HepG2 (cell line): ENCODE results near the gene SLC35B4. TPM values are rescaled to one million over a fixed set of nuclear protein-coding genes. Genes with fewer than 3 reads are reported as not detected.
A peak's percentile ranks its signal among the peaks of the same experiment; 100 is the strongest.

ENCODE experiments used
- BRCA1 ChIP-seq: sonication (generic); formaldehyde crosslinking; IDR thresholded peaks from 2 replicates; pipeline ENCODE4 v1.4.0; 2020; ENCODE audit warnings: missing genetic modification reagents
- CREB1 ChIP-seq, 2 experiments: fragments of 450-650 bp in 1 of 2; IDR thresholded peaks; 2 replicates each; pipeline ENCODE4 v1.6.1; 2016 to 2017; ENCODE audit warnings: control low read depth in 1 of 2, mild to moderate bottlenecking in 1 of 2, missing compliant biosample characterization in 1 of 2, missing genetic modification characterization in 1 of 2
- E2F1 ChIP-seq: sonication (generic); formaldehyde crosslinking; IDR thresholded peaks from 2 replicates; pipeline ENCODE4 v1.5.0; 2020; ENCODE audit warnings: missing genetic modification reagents
- EEA1 ChIP-seq: sonication (generic); formaldehyde crosslinking; IDR thresholded peaks from 2 replicates; pipeline ENCODE4 v1.5.1; 2020; ENCODE audit warnings: mild to moderate bottlenecking, missing genetic modification reagents, borderline replicate concordance
- GATA4 ChIP-seq: sonication (generic); IDR thresholded peaks from 2 replicates; pipeline ENCODE4 v1.6.1; 2016; ENCODE audit warnings: antibody characterized with exemption, low read depth, borderline replicate concordance
- KLF15 ChIP-seq: sonication (generic); formaldehyde crosslinking; IDR thresholded peaks from 2 replicates; pipeline ENCODE4 v1.8.1; 2023; ENCODE audit warnings: borderline replicate concordance, mild to moderate bottlenecking, inconsistent platforms, missing genetic modification reagents, mixed read lengths
- MTA1 ChIP-seq: sonication (generic); formaldehyde crosslinking; IDR thresholded peaks from 2 replicates; pipeline ENCODE4 v1.4.0; 2020; ENCODE audit warnings: missing genetic modification reagents, mild to moderate bottlenecking, borderline replicate concordance
- MTF1 ChIP-seq: sonication (generic); formaldehyde crosslinking; IDR thresholded peaks from 2 replicates; pipeline ENCODE4 v1.5.0; 2020; ENCODE audit warnings: missing genetic modification reagents
- MYC ChIP-seq: sonication (generic); formaldehyde crosslinking; IDR thresholded peaks from 2 replicates; pipeline ENCODE4 v1.9.0; 2021; ENCODE audit warnings: missing genetic modification reagents, borderline replicate concordance
- NFYC ChIP-seq: IDR thresholded peaks from 2 replicates; pipeline ENCODE4 v1.6.1; 2016; ENCODE audit warnings: missing genetic modification reagents, missing compliant biosample characterization
- POLR2AphosphoS2 ChIP-seq: IDR thresholded peaks from 2 replicates; pipeline ENCODE4 v1.6.1; 2011; ENCODE audit warnings: low read depth, low read length, improper control_type of control experiment
- PREB ChIP-seq: sonication (generic); formaldehyde crosslinking; IDR thresholded peaks from 2 replicates; pipeline ENCODE4 v1.4.0; 2020; ENCODE audit warnings: missing genetic modification reagents
- SSRP1 ChIP-seq: IDR thresholded peaks from 2 replicates; pipeline ENCODE4 v1.6.1; 2016; ENCODE audit warnings: control low read depth
- ZFP62 ChIP-seq: sonication (generic); formaldehyde crosslinking; IDR thresholded peaks from 2 replicates; pipeline ENCODE4 v1.4.0; 2020; ENCODE audit warnings: missing genetic modification reagents
- ZMYM3 ChIP-seq: sonication (generic); formaldehyde crosslinking; IDR thresholded peaks from 2 replicates; pipeline ENCODE4 v1.5.1; 2020; ENCODE audit warnings: mild to moderate bottlenecking, missing genetic modification reagents
- ZNF549 ChIP-seq: sonication (generic); formaldehyde crosslinking; IDR thresholded peaks from 2 replicates; pipeline ENCODE4 v1.5.0; 2020; ENCODE audit warnings: missing genetic modification reagents
- ZNF780A ChIP-seq: sonication (generic); formaldehyde crosslinking; IDR thresholded peaks from 2 replicates; pipeline ENCODE4 v1.8.0; 2022; ENCODE audit warnings: mild to moderate bottlenecking, missing genetic modification reagents, moderate library complexity
- polyA plus RNA-seq, 8 experiments: library from polyadenylated mRNA; depleted of rRNA in 3 of 8; stranded (reverse) in 7 of 8; unstranded in 1 of 8; fragments of >200 nt; fragmentation: Illumina TruSeq in 4 of 8; extraction: Trizol in 4 of 8; gene quantifications; 2 replicates each; pipeline versions ENCODE4 v1.2.1 to v1.2.3, GENCODE V29; 2011 to 2016; ENCODE audit warnings: low read depth in 4 of 8, missing spikeins in 1 of 8, mixed read lengths in 1 of 8; ENCODE audit not compliant: insufficient read depth in 1 of 8
- total RNA-seq, 5 experiments: library from RNA; depleted of rRNA; stranded (reverse); fragments of >200 nt; fragmentation: Illumina TruSeq; extraction: Trizol; gene quantifications; 2 replicates each; pipeline ENCODE4 v1.2.3, GENCODE V29; 2016; ENCODE audit warnings: low read depth in 1 of 5
- TF ChIP-seq, protein P1 (sequence below): IDR thresholded peaks from 2 replicates; pipeline ENCODE4 v1.6.1; 2016; ENCODE audit warnings: mild to moderate bottlenecking, missing biosample characterization, missing genetic modification reagents
- TF ChIP-seq, protein P2 (sequence below): sonication (generic); formaldehyde crosslinking; IDR thresholded peaks from 2 replicates; pipeline ENCODE4 v1.8.0; 2022; ENCODE audit warnings: missing genetic modification reagents, low read depth, mild to moderate bottlenecking, borderline replicate concordance
- TF ChIP-seq, protein P3 (sequence below): sonication (generic); formaldehyde crosslinking; IDR thresholded peaks from 2 replicates; pipeline ENCODE4 v1.4.0; 2020; ENCODE audit warnings: missing genetic modification reagents

Gene SLC35B4
- total and polyA plus RNA-seq, 2 of the 13 experiments (the other 11 are each of a cell fraction or from before 2014, with no cell fraction given) = 17.1 to 17.8 TPM

- TF ChIP-seq E2F1 (CRISPR knock-in tag) = no peak
- no peak for TF ChIP-seq GATA4
- no peak for TF ChIP-seq MTF1 (CRISPR knock-in tag)
- TF ChIP-seq, protein P1, sequence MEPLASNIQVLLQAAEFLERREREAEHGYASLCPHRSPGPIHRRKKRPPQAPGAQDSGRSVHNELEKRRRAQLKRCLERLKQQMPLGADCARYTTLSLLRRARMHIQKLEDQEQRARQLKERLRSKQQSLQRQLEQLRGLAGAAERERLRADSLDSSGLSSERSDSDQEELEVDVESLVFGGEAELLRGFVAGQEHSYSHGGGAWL (CRISPR knock-in tag) = no peak
- TF ChIP-seq KLF15 (CRISPR knock-in tag) = no peak
- no peak for TF ChIP-seq NFYC (CRISPR knock-in tag)
- TF ChIP-seq PREB (CRISPR knock-in tag) = no peak
- TF ChIP-seq, protein P2, sequence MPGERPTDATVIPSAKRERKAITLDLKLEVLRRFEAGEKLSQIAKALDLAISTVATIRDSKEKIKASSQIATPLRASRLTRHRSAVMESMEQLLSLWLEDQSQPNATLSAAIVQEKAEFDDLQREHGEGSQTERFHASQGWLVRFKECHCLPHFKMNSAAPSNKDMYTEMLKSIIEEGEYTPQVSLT = no peak
- TF ChIP-seq EEA1 (CRISPR knock-in tag) = no peak
- no peak for TF ChIP-seq BRCA1
- no peak; the same call in 1 of the 2 replicates for TF ChIP-seq SSRP1 (CRISPR knock-in tag)
- TF ChIP-seq MYC (CRISPR knock-in tag) = no peak
- no peak for TF ChIP-seq MTA1 (CRISPR knock-in tag)
- TF ChIP-seq POLR2AphosphoS2 = no peak
- TF ChIP-seq, protein P3, sequence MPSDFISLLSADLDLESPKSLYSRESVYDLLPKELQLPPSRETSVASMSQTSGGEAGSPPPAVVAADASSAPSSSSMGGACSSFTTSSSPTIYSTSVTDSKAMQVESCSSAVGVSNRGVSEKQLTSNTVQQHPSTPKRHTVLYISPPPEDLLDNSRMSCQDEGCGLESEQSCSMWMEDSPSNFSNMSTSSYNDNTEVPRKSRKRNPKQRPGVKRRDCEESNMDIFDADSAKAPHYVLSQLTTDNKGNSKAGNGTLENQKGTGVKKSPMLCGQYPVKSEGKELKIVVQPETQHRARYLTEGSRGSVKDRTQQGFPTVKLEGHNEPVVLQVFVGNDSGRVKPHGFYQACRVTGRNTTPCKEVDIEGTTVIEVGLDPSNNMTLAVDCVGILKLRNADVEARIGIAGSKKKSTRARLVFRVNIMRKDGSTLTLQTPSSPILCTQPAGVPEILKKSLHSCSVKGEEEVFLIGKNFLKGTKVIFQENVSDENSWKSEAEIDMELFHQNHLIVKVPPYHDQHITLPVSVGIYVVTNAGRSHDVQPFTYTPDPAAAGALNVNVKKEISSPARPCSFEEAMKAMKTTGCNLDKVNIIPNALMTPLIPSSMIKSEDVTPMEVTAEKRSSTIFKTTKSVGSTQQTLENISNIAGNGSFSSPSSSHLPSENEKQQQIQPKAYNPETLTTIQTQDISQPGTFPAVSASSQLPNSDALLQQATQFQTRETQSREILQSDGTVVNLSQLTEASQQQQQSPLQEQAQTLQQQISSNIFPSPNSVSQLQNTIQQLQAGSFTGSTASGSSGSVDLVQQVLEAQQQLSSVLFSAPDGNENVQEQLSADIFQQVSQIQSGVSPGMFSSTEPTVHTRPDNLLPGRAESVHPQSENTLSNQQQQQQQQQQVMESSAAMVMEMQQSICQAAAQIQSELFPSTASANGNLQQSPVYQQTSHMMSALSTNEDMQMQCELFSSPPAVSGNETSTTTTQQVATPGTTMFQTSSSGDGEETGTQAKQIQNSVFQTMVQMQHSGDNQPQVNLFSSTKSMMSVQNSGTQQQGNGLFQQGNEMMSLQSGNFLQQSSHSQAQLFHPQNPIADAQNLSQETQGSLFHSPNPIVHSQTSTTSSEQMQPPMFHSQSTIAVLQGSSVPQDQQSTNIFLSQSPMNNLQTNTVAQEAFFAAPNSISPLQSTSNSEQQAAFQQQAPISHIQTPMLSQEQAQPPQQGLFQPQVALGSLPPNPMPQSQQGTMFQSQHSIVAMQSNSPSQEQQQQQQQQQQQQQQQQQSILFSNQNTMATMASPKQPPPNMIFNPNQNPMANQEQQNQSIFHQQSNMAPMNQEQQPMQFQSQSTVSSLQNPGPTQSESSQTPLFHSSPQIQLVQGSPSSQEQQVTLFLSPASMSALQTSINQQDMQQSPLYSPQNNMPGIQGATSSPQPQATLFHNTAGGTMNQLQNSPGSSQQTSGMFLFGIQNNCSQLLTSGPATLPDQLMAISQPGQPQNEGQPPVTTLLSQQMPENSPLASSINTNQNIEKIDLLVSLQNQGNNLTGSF (CRISPR knock-in tag) = no peak
- no peak; the same call in 1 of the 2 replicates for TF ChIP-seq ZNF780A (CRISPR knock-in tag)
- TF ChIP-seq ZFP62 (CRISPR knock-in tag) = no peak
- TF ChIP-seq ZMYM3 (CRISPR knock-in tag) = no peak
- no peak for TF ChIP-seq ZNF549 (CRISPR knock-in tag)
- TF ChIP-seq CREB1 (IDR thresholded peaks at IDR 0.05) = peak; percentile 51; the same call in 1 of the 2 replicates
- TF ChIP-seq CREB1 (CRISPR knock-in tag; IDR thresholded peaks at IDR 0.05) = no peak
These were observed 23.6 kb downstream of the SLC35B4 start (continued) for GRCh38 chr7:134293002-134293740.
